Measurements from ENCODE around the gene ATP6V1E1. TPM values are rescaled to one million over a fixed set of nuclear protein-coding genes. Genes with fewer than 3 reads are reported as not detected.
"Not testable (repeated sequence)": the region's sequence is repeated elsewhere in the genome, so short reads cannot be mapped to it uniquely, and the experiment has no call there.

ATP6V1E1 gene
- total RNA-seq, 1 experiment from 2014 or later: 160 TPM

DNA sequence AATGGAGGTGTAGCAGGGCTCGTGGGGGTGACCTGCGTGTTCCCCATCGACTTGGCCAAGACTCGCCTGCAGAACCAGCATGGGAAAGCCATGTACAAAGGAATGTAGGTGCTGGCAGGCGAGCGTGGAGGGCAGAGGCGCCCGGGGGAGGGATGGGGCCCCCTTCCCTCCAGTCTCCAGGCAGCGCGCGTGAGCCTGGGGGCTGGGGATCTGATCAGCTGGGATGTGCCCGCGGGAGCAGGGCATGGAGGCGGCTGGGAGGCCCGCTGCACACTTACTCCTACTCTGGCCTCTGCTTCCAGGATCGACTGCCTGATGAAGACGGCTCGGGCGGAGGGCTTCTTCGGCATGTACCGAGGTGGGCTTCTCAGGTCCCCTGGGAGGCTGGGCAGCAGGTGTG is 47.5 kb downstream of the ATP6V1E1 start:
- no peak for DNase-seq (ENCODE audit: low read depth)

DNA sequence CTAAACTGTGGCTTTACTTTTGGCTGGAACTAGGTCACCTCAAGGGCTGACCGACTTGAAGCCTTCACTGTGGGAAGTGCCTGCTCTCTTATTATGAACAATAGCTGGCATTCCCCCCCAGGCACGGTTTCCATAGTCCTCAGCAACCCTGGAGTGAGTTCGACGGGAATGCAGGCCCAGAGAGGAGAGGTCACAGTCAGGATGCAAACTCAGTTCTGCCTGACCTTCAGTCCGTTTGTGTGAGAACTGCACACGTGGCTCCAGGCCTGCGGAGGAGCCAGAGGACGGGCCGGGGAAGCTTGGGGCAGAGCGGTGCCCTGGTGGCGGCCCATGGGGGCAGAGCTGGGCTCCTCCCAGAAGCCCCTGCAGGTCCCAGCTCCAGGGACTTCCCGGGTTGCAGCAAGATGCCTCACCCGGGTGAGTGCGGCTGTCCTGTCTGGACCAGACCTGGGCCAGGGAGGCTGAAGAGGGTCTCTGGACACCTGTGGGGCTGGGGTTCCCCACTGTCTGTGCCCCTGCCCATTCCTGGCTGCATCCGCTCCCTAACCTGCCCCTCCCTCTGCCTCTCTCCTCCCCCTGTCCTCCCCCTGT is 48.0 kb downstream of the ATP6V1E1 start:
- DNase-seq (ENCODE audit: low read depth): no peak

GRCh38 chr22:17579535-17579981 is 49.0 kb downstream of the ATP6V1E1 start:
- DNase-seq (ENCODE audit: low read depth): no peak

GRCh38 chr22:17578136-17578754 is 50.3 kb downstream of the ATP6V1E1 start:
- DNase-seq (ENCODE audit: low read depth): peak; percentile 73

DNA sequence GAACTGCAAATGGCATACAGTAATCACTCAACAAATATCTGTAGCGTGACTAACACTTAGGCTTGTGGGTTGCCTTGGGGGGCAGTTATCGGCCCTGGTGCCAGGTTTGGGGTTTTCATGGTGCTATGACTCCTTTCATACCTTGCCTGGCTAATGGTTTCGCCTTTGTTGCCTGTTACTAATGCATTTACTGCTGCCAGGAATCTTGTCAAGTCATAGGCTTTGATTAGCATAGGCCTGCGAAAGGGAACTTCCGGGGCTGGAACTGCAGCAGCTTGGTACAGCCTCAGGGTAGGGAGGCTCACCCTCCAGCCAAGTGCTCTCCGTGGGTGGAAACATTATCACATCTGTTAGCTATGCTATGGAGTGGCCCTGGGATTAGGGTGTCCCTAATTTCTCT is 52.1 kb downstream of the ATP6V1E1 start:
- DNase-seq (ENCODE audit: low read depth): peak; percentile 99

DNA sequence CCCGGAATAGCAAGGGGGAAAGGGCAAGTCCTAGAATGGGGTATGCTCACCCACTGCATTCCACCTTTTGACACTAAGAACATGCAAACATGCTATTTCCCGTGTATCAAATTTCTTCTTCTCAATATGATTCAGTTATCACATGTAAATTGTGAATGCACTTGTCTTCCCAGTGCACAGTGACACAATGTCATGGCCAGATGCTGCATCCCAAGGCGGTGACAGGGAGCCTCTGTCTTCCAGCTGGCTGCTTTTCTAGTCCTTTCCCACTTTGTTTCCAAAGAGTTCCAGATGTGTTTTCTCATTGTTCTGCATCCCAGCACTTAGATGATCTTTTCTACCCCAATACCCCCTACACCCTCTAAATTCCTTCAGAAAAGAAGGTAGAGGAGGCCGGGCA is 52.9 kb downstream of the ATP6V1E1 start:
- DNase-seq (ENCODE audit: low read depth): no peak

DNA sequence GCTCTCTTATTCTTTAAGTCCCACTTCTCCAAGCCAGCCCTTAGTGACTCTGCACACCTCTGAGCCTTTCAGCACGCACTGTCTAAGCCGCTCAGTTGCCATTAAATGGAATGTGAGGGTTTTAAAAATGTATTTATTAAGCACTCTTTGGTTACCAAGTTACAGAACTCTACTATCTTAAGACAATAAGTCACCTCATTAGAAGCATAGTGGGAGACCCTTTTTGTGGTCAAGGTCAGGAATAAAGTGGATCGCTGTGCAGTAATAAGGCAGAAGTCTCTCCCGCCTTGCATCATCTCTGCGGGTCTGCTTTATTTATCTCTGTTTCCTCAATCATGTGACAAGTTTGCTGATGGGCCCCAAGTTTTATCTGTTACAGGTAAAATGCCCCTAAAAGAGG is 53.4 kb downstream of the ATP6V1E1 start:
- peak; percentile 25 for DNase-seq (ENCODE audit: low read depth)

DNA sequence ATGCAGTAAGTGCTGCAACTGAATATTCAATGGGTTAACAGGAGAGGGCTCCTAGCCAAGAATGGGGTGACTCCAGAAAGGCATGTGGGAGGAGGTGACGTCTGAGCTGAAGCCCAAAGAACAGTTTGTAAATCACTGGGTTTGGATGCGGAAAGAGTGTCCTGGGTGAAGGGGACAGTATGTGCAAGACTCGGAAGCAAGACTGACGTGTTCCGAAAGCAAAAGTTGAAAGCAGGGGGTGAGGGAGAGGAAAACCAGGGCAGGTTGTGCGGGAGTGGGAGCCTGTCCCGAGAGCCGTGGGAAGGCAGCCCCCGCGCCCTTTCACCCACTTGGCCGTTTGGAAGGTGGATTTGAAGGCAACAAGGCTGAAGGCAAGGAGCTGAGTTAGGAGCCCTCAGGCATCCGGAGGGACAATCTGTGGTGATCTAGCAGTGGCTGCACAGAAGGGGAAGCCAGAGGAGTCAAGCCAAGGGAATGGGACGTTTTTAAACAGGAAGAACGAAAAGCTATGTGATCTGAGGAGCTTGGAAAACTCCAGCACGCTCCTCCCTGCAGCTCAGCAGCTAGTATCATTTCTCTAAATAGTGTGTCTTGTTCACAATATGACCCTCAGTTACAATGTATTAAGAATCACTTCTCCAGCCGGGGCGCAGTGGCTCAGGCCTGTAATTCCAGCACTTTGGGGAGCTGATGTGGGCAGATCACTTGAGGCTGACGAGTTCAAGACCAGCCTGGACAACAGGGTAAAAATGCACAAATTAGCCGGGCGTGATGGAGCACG is 57.5 kb downstream of the ATP6V1E1 start:
- peak; percentile 91 for DNase-seq (ENCODE audit: low read depth)

DNA sequence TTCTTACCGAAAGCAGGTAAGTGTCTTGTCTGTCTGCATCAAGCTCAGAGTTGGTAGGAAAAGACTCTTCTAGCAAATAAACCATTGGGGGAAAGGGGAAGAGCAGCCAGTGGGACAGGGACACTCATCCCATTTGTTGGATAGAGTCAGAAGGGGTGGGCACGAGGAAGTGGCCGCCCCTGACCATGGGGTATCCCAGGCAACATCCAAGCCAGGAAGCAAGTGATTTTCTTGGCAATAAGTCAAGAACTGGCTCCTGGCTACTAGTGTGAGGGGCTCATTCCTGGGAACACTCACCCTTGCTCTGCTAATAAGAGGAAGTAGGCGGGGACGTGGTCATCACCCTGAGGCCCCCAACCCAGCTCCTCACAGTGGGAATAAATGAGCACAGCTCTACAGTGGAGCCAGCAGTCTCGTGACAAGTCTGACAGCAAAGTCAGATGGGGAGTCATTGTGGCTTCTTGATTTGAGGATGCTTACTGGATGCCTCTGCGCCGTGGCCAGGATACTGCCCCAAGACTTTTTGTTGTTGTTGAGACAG is 58.5 kb downstream of the ATP6V1E1 start:
- peak; percentile 65 for DNase-seq (ENCODE audit: low read depth)

- DNase-seq (ENCODE audit: low read depth): no peak
Measured at GRCh38 chr22:17566776-17567175, 61.8 kb downstream of the ATP6V1E1 start.

- DNase-seq (ENCODE audit: low read depth): not testable (repeated sequence)
Measured at GRCh38 chr22:17566016-17566687, 62.4 kb downstream of the ATP6V1E1 start.

DNA sequence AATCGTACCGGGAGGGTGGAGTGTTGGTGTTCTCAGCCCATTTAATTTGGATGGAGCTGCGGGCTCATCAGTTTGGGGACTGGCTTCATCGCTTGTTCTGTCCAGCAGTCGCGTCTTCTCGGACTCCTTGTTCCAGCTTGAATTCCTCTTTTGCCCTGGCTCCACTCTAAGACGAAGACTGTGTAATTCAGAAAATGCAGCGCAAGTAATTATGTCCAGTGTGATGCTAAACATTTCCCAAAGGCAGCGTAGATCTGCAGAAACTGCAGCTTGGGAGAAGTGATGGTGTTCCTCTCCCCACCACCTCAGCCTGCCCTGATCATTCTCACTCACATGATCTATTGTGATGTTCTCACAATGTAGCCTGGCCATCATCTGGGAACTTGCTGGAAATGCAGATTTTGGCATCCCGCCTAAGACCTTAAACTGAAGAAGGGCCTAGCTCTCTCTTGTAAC is 64.6 kb downstream of the ATP6V1E1 start:
- peak; percentile 13 for DNase-seq (ENCODE audit: low read depth)

DNA sequence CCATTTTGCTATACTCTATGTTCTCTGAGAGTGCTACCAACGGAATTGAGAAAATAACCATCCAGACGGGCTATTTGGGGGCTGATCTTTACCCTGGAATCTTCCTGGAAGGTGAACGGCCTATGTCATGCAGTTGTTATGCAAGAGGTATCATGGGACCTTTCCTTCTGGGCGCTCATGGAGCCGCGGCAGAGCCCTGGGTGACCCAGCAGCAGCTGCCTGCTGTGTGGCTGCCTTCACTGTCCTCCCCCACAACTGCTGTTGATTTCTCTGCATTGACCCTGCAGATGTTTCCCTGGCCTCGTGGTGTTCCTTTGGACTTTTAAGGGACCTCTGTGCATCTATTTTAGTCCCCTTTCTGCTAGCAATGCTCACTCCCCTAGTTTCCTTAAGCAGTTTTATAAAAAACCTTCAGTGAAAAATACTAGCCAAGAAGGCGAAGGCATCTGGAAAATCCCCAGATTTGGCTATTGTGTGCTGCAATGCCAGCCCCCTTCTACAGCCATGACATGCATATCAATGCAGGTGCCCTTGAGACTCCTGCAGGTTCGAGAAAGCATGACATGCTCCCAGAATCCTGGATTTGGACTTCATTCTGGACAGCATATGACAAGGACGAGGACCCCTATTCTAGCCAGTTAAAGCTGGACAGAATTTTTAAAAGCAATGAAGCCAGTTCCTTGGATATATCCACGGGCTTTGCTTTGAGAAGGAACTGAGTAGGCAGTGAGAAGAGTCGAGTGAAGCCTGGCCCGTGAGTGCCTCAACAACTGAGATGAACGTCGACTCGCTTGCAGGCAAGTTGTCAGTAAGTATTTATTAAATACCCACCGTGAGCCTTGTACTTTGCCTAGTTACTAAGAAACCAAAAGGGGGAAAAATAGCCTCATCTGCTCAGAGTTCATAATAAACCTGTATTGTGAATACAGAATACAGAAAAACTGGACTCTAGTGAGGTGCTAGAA is 65.4 kb downstream of the ATP6V1E1 start, which contains the start of gene SLC25A18:
SLC25A18 (plus strand) TSS at position 593 of the 965 bp plus-strand sequence. CDS start 16,447 bp downstream, outside the sequence.
- DNase-seq (ENCODE audit: low read depth): no peak

- DNase-seq (ENCODE audit: low read depth): no peak
Measured at GRCh38 chr22:17559188-17559587, 69.4 kb downstream of the ATP6V1E1 start.

- no peak for DNase-seq (ENCODE audit: low read depth)
Measured at GRCh38 chr22:17554814-17555213, 73.7 kb downstream of the ATP6V1E1 start.

DNA sequence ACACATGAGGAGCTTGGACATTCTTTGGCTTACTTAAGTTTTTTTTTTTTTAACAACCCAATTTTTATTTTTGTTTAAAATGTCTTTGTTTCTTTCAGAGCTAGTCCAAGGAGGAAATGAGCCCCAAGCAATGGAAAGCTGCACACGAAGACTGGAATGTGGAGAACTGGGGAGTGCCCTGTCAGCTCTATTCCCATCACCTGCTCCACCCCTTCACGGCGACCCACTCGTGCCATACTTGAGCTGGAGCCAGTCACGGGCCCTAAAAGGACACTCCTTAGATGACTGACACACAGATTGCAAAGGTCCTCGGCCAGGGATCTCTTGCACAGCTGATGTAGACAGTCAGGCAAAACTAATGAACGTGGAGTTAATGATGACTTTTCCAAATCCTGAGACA is 75.8 kb downstream of the ATP6V1E1 start:
- no peak for DNase-seq (ENCODE audit: low read depth)

GRCh38 chr22:17549655-17550054 is 78.9 kb downstream of the ATP6V1E1 start:
- no peak for DNase-seq (ENCODE audit: low read depth)

DNA sequence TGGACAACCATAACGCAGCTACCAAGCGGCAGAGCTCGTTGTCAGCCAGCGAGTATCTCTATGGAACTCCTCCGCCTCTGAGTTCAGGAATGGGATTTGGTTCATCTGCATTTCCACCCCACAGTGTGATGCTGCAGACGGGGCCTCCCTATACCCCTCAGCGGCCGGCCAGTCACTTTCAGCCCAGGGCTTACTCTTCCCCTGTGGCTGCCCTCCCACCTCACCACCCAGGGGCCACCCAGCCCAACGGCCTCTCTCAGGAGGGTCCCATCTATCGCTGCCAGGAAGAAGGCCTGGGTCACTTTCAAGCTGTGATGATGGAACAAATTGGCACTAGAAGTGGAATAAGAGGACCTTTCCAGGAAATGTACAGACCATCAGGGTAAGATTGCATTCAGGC is 79.4 kb downstream of the ATP6V1E1 start:
- DNase-seq (ENCODE audit: low read depth): no peak

DNA sequence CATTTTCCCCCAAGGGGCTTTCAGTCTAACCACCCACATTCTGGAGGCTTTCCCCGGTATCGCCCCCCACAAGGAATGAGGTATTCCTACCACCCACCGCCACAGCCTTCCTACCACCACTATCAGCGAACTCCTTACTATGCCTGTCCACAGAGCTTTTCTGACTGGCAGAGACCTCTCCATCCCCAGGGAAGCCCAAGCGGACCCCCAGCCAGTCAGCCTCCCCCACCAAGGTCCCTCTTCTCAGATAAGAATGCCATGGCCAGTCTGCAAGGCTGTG is 79.9 kb downstream of the ATP6V1E1 start:
- no peak for DNase-seq (ENCODE audit: low read depth)

DNA sequence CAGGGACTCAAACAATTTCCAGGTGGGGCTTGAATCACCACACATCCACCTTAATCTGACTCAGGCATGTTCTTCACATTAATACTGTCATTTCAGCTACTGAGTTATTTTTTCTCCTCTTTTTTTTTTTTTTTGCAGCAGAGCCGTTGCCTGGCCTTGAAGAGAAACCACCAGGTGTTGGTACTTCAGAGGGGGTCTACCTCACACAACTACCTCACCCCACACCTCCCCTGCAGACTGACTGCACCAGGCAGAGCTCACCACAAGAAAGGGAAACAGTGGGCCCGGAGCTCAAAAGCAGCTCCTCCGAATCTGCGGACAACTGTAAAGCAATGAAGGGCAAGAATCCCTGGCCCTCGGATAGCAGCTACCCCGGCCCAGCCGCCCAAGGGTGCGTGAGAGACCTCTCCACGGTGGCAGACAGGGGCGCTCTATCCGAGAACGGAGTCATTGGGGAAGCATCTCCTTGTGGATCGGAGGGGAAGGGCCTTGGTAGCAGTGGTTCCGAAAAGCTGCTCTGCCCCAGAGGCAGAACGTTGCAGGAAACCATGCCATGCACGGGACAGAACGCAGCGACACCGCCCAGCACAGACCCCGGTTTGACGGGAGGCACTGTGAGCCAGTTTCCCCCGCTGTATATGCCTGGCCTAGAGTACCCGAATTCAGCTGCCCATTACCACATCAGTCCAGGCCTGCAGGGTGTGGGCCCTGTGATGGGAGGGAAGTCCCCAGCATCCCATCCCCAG is 80.4 kb downstream of the ATP6V1E1 start:
- no peak for DNase-seq (ENCODE audit: low read depth)

Data from M059J (cell line).